H7 (cell line): ENCODE results near the gene OR5B2. TPM values are rescaled to one million over a fixed set of nuclear protein-coding genes. Genes with fewer than 3 reads are reported as not detected.

ENCODE experiments used
- DNase-seq: peaks from one replicate; pipeline ENCODE4 v3.0.0; 2012
- H3K27me3 ChIP-seq: 2 replicates; pipeline ENCODE4 v1.6.0; 2011; ENCODE audit warnings: mild to moderate bottlenecking, low read length; ENCODE audit not compliant: control insufficient read depth, insufficient read depth
- H3K36me3 ChIP-seq: replicated peaks from 2 replicates; pipeline ENCODE4 v1.5.1; 2011; ENCODE audit warnings: low read length; ENCODE audit not compliant: control insufficient read depth, insufficient read depth
- H3K4me3 ChIP-seq: 2 replicates; pipeline ENCODE4 v1.5.1; 2011; ENCODE audit warnings: low read depth, mild to moderate bottlenecking, control low read depth, low read length, moderate library complexity; ENCODE audit not compliant: insufficient read depth
- total RNA-seq: library from RNA; depleted of rRNA; stranded (reverse); fragments of >200 nt; shearing (Covaris generic); gene quantifications from 2 replicates; pipeline ENCODE4 v1.2.3, GENCODE V29; 2014; rRNA removed

The OR5B2 gene
- total RNA-seq, 1 experiment from 2014 or later, result not detected

GRCh38 chr11:58392746-58393145 lies 35.2 kb downstream of the OR5B2 start:
- H3K36me3 ChIP-seq, result no peaks in the 10 kb centered on the region
- no peaks in the 10 kb centered on the region for H3K27me3 ChIP-seq
- DNase-seq, result no peak
- H3K4me3 ChIP-seq, result no peak overlapping the region

GRCh38 chr11:58391879-58392278 lies 36.0 kb downstream of the OR5B2 start:
- no peak overlapping the region for H3K4me3 ChIP-seq
- H3K27me3 ChIP-seq, result no peaks in the 10 kb centered on the region
- no peaks in the 10 kb centered on the region for H3K36me3 ChIP-seq
- no peak for DNase-seq

GRCh38 chr11:58390551-58391063 lies 37.3 kb downstream of the OR5B2 start:
- no peak for DNase-seq
- H3K36me3 ChIP-seq, result no peaks in the 10 kb centered on the region
- no peak overlapping the region for H3K4me3 ChIP-seq
- H3K27me3 ChIP-seq, result no peaks in the 10 kb centered on the region

Other genes with a start within 250 kb of the OR5B2 start
- gene OR9Q2, start 239.1 kb downstream of the OR5B2 start, total RNA-seq, result not detected in 2 replicates
- not detected in 2 replicates for gene OR1S2, start 224.0 kb downstream of the OR5B2 start, total RNA-seq
- not detected in 2 replicates for gene OR1S1, start 215.4 kb downstream of the OR5B2 start, total RNA-seq
- gene OR10Q1, start 199.2 kb downstream of the OR5B2 start, total RNA-seq, result not detected in 2 replicates
- gene OR10W1, start 159.9 kb downstream of the OR5B2 start, total RNA-seq, result not detected in 2 replicates
- gene OR5B17, start 69.1 kb downstream of the OR5B2 start, total RNA-seq, result not detected in 2 replicates
- not detected in 2 replicates for gene OR5B3, start 21.2 kb downstream of the OR5B2 start, total RNA-seq
- 0.18 TPM in 1 of 2 replicates, not detected in the other for gene OR5B12, start 14.1 kb upstream of the OR5B2 start, total RNA-seq
- gene OR5B21, start 80.0 kb upstream of the OR5B2 start, total RNA-seq, result not detected in 2 replicates
- 2.2 and 2.8 TPM in 2 replicates for gene LPXN, start 147.7 kb upstream of the OR5B2 start, total RNA-seq
- gene ZFP91, start 150.9 kb upstream of the OR5B2 start, total RNA-seq, result 20.5 and 28.3 TPM in 2 replicates
- 0.26 and 0.73 TPM in 2 replicates for gene CNTF, start 194.5 kb upstream of the OR5B2 start, total RNA-seq